NCI-H82 (cell line): ENCODE data around the gene RAN.
"Not testable (repeated sequence)": the region's sequence is repeated elsewhere in the genome, so short reads cannot be mapped to it uniquely, and the experiment has no call there.

ENCODE experiments used
- DNase-seq: peaks from one replicate; lab custom pipeline; 2025; lab: John Stamatoyannopoulos, UW

RAN gene

DNA sequence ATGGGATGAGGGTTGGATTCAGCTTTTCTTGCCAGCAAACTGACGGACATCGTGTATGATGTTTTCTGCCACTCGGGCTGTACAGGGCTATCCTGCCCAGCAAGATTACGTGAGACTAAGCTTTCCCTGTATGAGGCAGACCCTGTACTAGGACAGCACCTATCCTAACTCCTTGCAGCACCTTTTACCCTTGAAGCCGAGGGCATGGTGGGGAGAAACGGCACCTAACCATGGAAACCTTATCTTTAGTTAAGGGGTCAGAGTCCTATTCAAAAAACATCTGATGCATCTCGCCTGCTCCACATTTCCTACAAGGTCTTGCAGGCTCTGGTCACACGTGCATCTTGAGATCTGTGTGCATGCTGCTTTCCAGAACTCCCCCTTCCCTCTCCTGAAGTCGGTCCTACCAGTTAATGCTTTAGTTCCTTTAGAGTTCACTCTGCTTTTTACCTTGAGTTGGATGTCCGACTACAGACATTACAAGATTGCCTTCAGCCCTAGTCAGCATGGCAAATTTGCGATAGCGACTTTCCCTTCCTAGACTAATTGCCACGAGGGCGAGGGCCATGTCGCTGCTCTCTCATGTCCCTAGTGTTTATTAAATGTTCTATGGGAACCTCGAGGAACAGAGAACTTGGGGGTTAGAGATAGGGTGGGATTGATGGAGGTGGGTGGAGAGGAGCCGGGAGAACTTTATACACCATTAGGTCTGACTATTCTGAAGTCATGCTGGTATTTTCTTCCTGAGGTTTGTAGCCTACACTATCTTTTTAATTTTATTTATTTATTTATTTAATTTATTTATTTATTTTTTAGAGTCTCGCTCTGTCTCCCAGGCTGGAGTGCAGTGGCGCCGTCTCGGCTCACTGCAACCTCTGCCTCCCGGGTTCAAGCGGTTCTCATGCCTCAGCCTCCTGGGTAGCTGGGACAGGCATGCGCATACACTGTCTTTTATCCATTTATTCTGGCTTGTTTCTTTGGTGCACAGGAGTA, 6.6 kb downstream of the RAN start:
- peak; percentile 74 for DNase-seq

DNA sequence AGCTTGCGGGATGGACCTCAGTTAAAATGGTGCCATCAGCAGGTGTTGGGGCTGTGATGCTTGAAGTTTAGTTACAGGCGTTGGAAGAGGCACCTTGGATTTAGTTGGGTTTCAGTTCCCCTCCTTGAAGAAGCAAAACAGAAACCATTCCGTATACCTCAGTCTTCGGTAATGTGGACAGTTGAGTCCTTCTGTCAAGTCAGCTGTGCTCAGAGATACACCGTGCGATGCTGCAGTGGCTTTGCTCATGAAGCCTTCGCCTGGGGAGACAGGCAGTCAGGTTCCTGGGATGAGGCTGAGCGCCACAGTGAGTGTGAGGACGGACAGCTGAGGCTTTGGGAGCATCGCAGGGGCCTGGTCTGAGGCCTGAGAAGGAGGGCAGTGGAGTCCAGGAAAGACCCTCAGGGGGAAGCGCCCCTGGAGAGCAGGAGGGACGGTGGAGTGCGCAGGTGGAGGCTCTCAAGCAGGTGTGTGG, 7.4 kb downstream of the RAN start:
- DNase-seq, result peak; percentile 47

DNA sequence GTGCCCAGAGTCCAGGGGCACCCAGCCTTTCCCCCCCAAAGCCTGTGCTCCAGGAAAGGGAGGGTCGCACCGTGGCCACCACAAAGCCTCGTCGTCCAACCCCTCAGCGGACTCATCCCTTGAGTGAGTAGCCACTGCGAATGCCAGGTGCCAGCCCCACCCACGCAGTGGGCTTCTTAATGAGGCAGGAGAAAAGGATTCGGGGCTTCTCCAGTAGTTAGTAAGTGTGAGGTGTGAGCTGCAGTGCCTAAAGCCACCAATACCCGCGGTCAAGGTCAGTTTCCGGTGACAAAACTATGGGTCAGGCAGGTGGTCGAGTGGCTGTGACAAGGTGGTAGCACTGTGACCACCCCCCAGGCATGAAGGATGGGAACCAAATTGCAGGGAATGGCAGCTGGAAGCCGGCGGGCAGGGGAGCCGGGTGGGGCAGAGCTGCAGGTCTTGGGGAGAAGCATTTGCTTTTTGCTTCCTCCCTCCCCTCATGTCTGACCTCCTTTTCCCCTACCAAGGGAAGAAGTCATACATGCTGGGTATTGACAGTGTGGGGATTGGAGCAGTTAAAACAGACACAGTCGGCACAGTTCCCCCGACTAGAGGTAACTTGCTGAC, 8.0 kb downstream of the RAN start:
- peak; percentile 44 for DNase-seq

DNA sequence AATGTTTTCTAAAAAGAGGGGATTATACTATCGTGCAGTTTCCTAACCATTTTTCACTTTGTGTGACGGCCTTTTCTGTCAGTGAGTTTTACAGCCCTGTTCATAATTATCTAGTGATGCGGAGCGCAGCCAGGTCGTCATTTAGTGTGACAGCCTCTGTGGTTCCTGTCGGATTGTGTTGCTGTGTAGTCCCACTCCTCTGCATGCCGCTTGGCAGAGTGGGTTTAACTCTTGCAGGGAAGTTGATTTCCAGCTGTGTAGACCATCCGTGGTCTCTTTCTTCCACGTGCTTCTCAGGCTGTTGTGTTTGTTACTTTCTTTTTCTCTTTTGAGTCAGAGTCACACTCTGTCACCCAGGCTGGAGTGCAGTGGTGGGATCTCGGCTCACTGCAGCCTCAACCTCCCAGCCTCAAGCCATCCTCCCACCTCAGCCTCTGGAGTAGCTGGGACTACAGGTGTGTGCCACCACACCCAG, 8.6 kb downstream of the RAN start:
- DNase-seq, result peak; percentile 19

DNA sequence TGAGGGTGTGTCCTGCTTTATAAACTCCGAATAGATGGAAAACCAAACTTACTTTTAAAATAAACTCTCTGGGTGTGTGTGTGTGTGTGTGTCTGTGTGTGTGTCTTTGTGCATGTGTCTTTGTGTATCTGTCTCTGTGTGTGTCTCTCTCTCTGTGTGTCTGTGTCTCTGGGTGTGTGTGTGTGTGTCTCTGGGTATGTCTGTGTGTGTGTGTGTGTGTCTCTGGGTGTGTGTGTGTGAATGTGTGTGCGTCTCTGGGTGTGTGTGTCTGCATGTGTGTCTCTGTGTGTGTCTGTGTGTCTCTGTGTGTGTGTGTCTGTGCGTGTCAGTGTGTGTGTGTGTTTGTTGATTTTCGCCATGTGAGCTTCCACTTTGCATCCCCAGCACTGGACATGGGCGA, 9.2 kb downstream of the RAN start:
- no peak for DNase-seq

DNA sequence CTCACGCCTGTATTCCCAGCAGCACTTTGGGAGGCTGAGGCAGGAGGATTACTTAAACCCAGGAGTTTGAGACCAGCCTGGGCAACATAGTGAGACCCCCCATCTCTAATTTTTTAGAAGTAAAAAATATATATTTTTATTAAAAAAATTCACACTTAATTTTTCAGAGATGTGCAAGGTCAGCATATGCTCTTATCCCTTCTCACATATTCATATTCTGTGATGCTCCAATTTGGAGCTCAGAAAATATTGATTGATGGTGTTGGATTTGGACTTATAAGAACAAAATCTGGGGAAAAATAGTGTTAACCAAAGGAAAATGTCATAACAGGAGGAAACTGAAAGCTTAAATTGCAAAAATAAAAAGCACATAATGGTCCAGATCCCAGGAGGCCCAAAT, 9.7 kb downstream of the RAN start:
- DNase-seq, result no peak

DNA sequence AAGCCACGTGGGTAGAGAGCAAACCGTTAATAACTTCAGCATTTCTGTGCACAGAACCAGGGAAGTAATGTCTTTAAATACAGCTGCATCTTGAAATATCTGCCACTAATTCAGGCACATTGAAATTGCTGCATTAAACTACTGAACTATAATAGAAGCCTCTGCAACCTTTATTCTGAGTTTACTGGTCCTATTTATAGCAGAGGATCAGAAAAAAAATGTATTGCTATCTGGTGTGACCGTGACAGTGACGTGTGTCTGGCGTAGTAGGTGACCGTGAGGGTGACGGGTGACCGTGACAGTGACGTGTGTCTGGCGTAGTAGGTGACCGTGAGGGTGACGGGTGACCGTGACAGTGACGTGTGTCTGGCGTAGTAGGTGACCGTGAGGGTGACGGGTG, 15.3 kb downstream of the RAN start:
- not testable (repeated sequence) for DNase-seq

DNA sequence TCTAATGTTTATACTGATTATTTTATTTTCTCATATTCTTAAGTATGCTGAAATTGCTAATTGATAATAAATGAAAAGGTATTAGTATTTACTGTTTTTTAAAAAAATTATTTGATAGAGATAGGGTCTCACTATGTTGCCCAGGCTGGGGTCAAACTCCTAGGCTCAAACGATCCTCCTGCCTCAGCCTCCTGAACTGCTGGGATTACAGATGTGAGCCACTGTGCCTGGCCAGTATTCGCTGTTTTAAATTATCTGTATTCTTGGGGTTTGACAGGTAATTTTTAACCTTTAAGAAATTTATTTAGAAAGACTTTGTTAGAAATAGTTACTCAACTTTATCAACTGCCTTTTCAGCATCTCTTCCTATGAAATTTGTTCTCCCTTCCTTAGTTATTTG, 32.2 kb downstream of the RAN start:
- DNase-seq, result no peak

DNA sequence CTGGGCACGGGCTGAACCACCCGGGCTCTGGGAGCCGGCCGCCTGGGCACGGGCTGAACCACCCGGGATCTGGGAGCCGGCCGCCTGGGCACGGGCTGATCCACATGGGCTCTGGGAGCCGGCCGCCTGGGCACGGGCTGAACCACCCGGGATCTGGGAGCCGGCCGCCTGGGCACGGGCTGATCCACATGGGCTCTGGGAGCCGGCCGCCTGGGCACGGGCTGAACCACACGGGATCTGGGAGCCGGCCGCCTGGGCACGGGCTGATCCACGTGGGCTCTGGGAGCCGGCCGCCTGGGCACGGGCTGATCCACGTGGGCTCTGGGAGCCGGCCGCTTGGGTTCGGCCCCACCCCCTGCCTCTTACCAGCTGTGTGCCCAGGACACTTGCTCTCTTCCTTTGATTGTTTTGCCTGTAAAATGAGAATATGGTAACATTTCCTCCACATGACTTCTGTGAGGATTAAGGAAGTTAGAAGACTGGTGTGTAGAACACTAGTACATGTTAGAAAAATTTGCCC, 33.1 kb downstream of the RAN start:
- not testable (repeated sequence) for DNase-seq

DNA sequence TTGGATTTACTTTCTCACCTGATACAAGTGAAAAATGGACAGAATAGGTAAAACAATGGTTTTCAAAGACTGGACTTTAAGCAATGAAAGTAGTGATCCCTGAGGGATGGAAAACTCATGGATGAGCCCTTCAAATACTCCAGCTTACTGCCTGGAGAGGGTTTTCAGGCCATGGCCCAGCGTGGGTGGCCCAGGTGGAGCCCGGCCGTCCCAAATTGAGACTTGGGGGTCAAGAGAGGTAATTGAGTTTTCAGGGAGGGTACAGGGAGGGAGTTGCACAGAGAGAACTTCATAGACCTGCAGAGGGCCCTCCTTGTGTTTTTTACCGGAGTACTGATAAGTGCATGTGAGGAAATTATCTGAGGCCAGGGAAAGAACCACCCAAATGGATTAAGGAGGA, 37.2 kb downstream of the RAN start:
- DNase-seq, result no peak

DNA sequence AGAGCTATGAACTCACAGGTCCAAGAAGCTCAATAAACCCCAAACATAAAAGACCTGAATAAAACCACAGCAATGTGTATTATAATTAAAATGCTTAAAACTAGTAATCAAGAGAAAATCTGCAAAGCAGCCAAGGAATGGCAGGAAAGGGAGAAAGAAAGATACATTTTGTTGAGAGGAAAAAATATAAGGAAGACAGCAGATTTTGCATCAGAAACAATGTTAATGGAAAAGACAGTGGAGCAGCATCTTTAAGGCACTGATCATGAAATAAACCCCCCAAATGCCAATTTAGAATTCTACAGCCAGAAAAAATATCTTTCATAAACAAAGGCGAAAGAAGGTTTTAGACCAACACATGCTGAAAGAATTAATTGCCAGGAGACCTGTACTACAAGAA, 39.3 kb downstream of the RAN start:
- no peak for DNase-seq

DNA sequence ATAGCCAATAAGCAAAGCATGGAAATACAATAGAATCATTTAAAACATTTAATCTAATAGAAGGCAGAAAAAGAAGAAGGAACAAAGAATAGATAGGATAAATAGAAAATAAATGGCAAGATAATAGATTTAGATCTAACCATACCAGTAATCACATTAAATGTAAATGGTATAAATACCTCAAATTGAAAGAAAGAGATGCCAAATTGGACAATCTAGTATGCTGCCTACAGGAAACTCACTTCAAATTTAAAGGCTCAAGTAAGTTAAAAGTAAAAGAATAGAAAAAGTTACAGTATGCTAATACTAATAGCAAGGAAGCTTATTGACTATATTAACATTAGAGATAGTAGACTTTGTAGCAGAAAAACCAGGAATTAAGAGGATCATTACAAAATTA, 40.1 kb downstream of the RAN start:
- no peak for DNase-seq

DNA sequence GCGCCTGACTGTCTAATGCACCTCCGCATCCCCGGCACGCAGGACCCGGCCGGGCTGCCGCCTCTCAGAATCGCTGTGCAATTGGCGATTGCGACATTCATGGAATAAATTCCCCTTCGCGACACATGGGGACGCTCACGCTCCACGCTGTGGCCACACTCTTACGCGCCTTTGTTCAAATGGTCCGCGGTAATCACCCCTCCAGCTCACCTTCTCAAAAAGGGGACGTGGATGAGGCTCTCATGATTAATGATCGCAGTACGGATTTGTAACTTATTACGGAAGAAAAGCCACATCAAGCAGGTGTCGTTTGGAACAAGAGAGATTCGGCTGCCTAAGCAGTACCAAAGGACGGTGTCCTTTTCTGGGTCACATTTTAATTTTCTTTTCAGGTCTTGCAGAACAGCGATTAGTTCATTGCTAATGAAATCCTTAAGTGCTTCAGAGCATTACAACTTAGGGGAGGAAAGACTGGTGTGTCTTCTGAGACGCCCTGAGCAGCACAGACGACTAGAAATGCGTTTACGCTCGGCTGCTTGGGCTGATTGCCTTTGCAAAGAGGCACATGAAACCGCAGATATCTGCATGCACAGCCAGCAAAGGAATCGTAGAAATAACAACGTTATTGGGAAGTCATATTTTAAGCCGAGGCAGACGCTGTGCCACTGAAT, 44.5 kb downstream of the RAN start:
- peak; percentile 88 for DNase-seq

DNA sequence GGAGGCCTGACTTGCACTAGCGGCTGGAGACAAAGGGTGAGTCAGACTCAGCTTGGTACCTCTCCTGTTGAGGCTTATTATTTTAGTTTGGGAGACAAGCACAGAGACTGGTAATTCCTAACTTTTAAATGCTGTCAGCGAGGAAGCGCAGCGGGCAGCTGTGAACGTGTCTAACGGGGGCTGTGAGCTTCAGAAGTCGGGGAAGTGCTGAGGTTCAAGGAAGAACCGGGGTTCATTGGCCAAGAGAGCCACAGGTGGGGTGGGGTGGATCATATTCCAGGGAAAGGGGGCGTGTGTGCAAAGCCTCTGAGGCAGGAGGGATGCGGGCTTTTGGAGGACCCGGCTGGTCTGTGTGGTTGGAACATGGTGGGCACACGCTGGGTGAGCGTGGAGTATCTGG, 45.7 kb downstream of the RAN start:
- DNase-seq, result no peak

DNA sequence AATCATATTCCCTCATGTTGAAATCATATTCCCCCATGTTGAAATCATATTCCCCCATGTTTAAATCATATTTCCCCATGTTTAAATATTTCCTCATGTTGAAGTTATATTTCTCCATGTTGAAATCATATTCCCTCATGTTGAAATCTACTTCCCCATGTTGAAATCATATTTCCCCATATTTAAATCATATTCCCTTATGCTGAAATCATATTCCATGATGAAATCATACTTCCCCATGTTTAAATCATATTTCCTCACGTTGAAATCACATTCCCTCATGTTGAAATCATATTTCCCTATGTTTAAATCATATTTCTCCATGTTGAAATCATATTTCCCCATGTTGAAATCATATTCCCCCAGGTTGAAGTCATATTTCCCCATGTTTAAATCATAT, 47.2 kb downstream of the RAN start:
- no peak for DNase-seq

DNA sequence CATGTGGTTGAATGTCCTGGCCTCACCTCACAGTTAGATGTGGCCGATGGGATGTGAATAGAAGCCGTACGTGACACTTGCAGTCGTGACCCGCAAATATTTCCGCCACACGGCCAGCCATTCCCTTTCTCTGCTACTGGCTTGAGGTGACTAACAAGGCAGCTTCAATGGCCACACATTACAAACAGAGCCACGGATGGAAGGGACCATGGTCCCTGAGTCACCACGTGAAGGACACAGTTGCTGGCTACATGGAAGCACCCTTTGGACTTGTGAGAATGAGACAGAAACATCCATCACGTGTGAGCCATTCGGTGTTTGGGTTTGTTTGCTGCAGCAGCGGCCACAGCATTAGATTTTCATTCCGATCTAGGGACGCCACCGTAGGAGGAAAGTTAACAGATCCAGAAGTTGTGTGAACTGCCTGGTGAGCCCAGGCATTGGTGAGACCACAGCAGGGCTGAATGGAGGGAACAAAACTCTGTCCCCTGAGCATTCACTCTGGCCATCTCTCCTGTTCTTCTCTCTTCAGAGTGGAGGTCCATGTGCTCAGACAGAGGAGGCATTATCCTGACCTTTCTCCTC, 48.3 kb downstream of the RAN start:
- no peak for DNase-seq

DNA sequence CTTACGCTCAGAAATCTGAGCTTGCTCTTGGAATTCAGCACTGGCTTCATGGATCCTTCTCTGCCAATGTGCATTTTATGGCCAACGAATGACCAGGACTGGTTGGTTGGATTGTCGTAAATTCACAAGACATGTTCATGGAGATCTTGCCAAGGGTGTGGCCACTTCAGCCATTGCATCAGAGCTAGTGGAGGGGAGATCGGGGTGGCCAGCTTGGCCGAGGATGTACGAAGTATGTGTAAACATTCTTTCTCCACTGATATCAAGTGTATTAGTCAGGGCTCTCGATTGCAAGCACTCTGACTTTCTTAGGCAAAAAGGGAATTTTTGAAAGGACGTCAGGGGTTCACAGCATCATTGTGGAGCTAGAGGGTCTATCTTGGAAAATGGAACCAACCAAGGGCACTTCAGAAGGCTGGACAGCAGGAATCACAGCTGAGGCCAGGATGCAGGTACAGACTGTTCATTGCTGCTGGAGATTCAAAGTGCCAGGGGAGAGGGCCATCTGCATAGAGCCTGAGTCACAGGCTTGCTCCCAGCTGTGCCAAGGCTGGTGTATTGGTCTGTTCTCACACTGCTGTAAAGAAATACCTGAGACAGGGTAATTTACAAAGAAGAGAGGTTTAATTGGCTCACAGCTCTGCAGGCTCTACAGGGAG, 49.0 kb downstream of the RAN start:
- no peak for DNase-seq

DNA sequence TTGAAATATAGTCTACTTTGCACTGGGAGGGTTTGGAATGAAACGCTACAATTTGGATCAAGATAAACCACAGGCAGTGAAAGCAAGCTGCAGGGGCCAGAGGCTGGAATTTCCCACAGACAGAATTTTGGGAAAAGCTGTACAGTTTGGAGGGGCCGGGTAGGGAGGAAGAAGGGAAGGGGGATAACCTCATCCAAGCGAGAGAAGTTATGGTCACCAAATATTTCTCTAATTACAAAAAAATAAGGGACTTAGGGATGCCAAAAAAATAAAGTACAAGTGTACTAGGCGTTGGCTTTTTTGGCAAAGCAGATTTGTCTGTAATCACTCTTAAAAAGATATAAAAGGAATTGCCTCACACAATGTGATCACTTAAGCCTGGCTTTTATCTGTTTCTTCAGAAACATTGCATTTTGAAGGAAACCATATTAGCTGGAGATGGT, 50.7 kb downstream of the RAN start:
- DNase-seq, result no peak

DNA sequence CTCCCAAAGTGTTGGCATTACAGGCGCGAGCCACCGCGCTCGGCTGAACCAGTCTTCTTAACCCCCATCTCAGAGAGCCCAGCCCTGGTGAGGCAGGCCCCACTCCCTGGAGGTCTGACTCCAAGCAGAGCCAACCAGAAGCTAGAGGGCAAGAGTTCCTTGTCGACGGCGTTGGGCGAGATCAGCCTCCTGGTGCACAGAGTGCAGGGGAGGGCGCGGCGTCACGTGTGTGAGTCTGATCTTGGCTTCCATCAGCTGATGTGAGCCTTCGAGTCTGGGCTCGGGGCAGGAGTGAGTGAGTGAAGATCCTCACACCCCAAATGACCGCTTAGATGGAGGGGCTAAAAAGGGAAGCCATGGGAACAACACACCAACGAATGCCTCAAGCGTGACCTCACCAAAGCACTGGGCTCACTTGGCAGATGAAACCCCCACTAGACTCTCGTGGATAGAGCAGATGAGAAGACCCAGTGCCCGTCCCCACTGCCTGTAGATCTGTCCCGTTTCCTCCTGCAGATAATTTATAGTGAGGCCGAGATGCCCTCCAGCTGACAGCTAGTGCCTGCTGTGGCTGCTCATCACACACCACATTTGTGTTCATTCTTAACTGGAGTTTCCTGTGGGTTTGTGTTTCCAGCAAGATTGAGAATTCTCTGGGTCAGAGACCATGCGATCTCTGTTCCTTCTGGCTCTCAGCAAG, 53.2 kb downstream of the RAN start:
- DNase-seq, result no peak

DNA sequence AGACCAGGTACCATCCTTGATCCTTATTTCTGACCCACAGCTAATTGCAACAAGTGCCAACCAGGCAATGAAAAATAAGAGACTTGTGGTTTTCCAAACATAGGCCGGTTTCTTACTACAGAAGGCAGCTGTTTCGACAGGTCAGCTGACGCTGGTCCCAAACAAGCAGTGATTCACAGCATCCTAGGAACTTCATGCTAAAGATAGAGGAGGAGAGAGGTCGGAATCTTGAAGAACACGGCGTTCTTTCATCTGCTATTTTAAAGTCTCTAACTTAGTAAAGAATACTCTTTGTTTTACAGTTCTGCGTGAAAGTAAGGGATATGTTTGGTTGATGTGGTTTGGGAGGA, 53.8 kb downstream of the RAN start:
- no peak for DNase-seq
